Activated CD8-positive, alpha-beta memory T cell treated with anti-CD3 and anti-CD28 coated beads for 48 hours (primary cell): Measurements from ENCODE around the gene TMEM40.
"Not testable (repeated sequence)": the region's sequence is repeated elsewhere in the genome, so short reads cannot be mapped to it uniquely, and the experiment has no call there.

Source experiments
- DNase-seq, 3 experiments: peaks; one replicate each; pipeline ENCODE4 v3.0.0-alpha.2; 2020; ENCODE audit warnings: low read depth in 2 of 3, low spot score in 2 of 3

The TMEM40 gene

GRCh38 chr3:12775970-12776369 lies 16.9 kb upstream of the TMEM40 start:
- DNase-seq = not testable (repeated sequence)

GRCh38 chr3:12775226-12775625 lies 16.2 kb upstream of the TMEM40 start:
- DNase-seq = no peak

GRCh38 chr3:12774619-12775018 lies 15.6 kb upstream of the TMEM40 start:
- DNase-seq = no peak

GRCh38 chr3:12773710-12774086 lies 14.6 kb upstream of the TMEM40 start:
- no peak for DNase-seq

- no peak for DNase-seq
Observed at GRCh38 chr3:12773030-12773709, 14.1 kb upstream of the TMEM40 start.

GRCh38 chr3:12772462-12772861 lies 13.4 kb upstream of the TMEM40 start:
- no peak for DNase-seq

GRCh38 chr3:12771236-12771635 lies 12.2 kb upstream of the TMEM40 start:
- DNase-seq = no peak

GRCh38 chr3:12769761-12770160 lies 10.7 kb upstream of the TMEM40 start:
- no peak for DNase-seq

GRCh38 chr3:12768579-12769527 lies 9.8 kb upstream of the TMEM40 start:
- DNase-seq = no peak

- DNase-seq = no peak
Observed at GRCh38 chr3:12766541-12766940, 7.5 kb upstream of the TMEM40 start.

GRCh38 chr3:12764171-12764776 lies 5.2 kb upstream of the TMEM40 start:
- no peak for DNase-seq

- DNase-seq = no peak
Observed at GRCh38 chr3:12759693-12760565, 870 bp upstream of the TMEM40 start.

- no peak for DNase-seq
Observed at GRCh38 chr3:12758025-12758781, 856 bp downstream of the TMEM40 start.

GRCh38 chr3:12756635-12757034 lies 2.4 kb downstream of the TMEM40 start:
- no peak for DNase-seq

- DNase-seq = no peak
Observed at GRCh38 chr3:12756175-12756574, 2.9 kb downstream of the TMEM40 start.

- DNase-seq = no peak
Observed at GRCh38 chr3:12755754-12756153, 3.3 kb downstream of the TMEM40 start.

- no peak for DNase-seq
Observed at GRCh38 chr3:12754313-12754712, 4.7 kb downstream of the TMEM40 start.

- no peak for DNase-seq
Observed at GRCh38 chr3:12753275-12754028, 5.6 kb downstream of the TMEM40 start.

- DNase-seq = no peak
Observed at GRCh38 chr3:12752809-12753208, 6.2 kb downstream of the TMEM40 start.

- no peak for DNase-seq
Observed at GRCh38 chr3:12752102-12752501, 7.0 kb downstream of the TMEM40 start.
